OCI-LY7 (cell line): ENCODE results near the gene VSIG8. TPM values are rescaled to one million over a fixed set of nuclear protein-coding genes. Genes with fewer than 3 reads are reported as not detected.

Experiments
- BruUV-seq: library from RNA; stranded (reverse); fragments of 400-500 nt; replicated peaks from 2 replicates; lab custom pipeline; 2021; lab: Mats Ljungman, UMichigan
- CTCF ChIA-PET: fragments of 300-600 bp; sonication (Branson Sonifier 250); formaldehyde crosslinking; loops from one replicate; lab custom pipeline; 2022; ENCODE audit warnings: antibody characterized with exemption; ENCODE audit not compliant: unreplicated experiment; lab: Charles Lee
- POLR2A ChIA-PET: fragments of 300-600 bp; sonication (Branson Sonifier 250); formaldehyde crosslinking; loops from one replicate; lab custom pipeline; 2022; ENCODE audit warnings: antibody characterized with exemption; lab: Charles Lee
- DNase-seq: peaks from one replicate; pipeline ENCODE4 v3.0.0-alpha.2; 2015; ENCODE audit warnings: low spot score
- H2AFZ ChIP-seq: fragments of 200-600 bp; sonication (generic), shearing (Covaris generic); 2 replicates; pipeline ENCODE4 v1.6.1; 2014; ENCODE audit warnings: mild to moderate bottlenecking, antibody characterized with exemption, low read length, moderate library complexity
- H3K27ac ChIP-seq: fragments of 200-600 bp; sonication (generic); 2 replicates; pipeline ENCODE4 v1.5.1; 2014; ENCODE audit warnings: mixed run types, low read depth, mild to moderate bottlenecking, moderate library complexity, low read length, inconsistent platforms; ENCODE audit not compliant: poor library complexity, severe bottlenecking
- H3K36me3 ChIP-seq: fragments of 200-600 bp; sonication (generic); 2 replicates; pipeline ENCODE4 v1.6.1; 2014; ENCODE audit warnings: mild to moderate bottlenecking, antibody characterized with exemption, low read length, moderate library complexity, mixed read lengths; ENCODE audit not compliant: insufficient read depth
- H3K4me1 ChIP-seq: fragments of 200-600 bp; sonication (generic); 2 replicates; pipeline ENCODE4 v1.5.1; 2014; ENCODE audit warnings: mild to moderate bottlenecking, low read length; ENCODE audit not compliant: insufficient read depth, poor library complexity, severe bottlenecking
- H3K4me2 ChIP-seq: fragments of 200-600 bp; sonication (generic); 2 replicates; pipeline ENCODE4 v1.6.1; 2014; ENCODE audit warnings: mild to moderate bottlenecking, low read length
- H3K4me3 ChIP-seq: fragments of 200-600 bp; sonication (generic); 2 replicates; pipeline ENCODE4 v1.5.1; 2014; ENCODE audit warnings: mild to moderate bottlenecking, low read depth, low read length; ENCODE audit not compliant: poor library complexity, severe bottlenecking
- H3K79me2 ChIP-seq: fragments of 200-600 bp; sonication (generic); 2 replicates; pipeline ENCODE4 v1.6.1; 2016; ENCODE audit warnings: low read depth, mild to moderate bottlenecking, low read length, moderate library complexity, mixed read lengths; ENCODE audit not compliant: insufficient read depth
- H3K9me2 ChIP-seq: fragments of 200-600 bp; sonication (generic); 2 replicates; pipeline ENCODE4 v1.6.1; 2016; ENCODE audit warnings: mild to moderate bottlenecking, low read length, mixed read lengths; ENCODE audit not compliant: insufficient read depth
- H3K9me3 ChIP-seq: fragments of 200-600 bp; sonication (generic); 2 replicates; pipeline ENCODE4 v1.6.1; 2014; ENCODE audit warnings: mild to moderate bottlenecking, mixed run types, low read length, mixed read lengths
- H4K20me1 ChIP-seq: fragments of 200-600 bp; sonication (generic); 2 replicates; pipeline ENCODE4 v1.6.1; 2014; ENCODE audit warnings: mild to moderate bottlenecking, antibody characterized with exemption, low read length, moderate library complexity, mixed read lengths; ENCODE audit not compliant: insufficient read depth
- CTCF ChIP-seq: fragments of 200-600 bp; sonication (generic); conservative IDR thresholded peaks from 2 replicates; pipeline ENCODE4 v1.5.1; 2014; ENCODE audit warnings: mild to moderate bottlenecking, antibody characterized with exemption, low read length, moderate library complexity, mixed read lengths
- EZH2phosphoT487 ChIP-seq: fragments of 200-600 bp; sonication (generic); IDR thresholded peaks from 2 replicates; pipeline ENCODE4 v1.6.1; 2018; ENCODE audit warnings: low read depth, borderline replicate concordance, mild to moderate bottlenecking, mixed run types, antibody characterized with exemption, low read length, moderate library complexity, mixed read lengths
- intact Hi-C: fragments of 100-400 bp; cut with micrococcal nuclease; formaldehyde crosslinking; loops from one replicate; pipeline ENCODE4 v1.10.0; 2022; ENCODE audit not compliant: unreplicated experiment
- total RNA-seq, 2 experiments: library from RNA; depleted of rRNA in 1 of 2; stranded (reverse); fragments of >200 nt in 1 of 2; shearing (Covaris generic) in 1 of 2; gene quantifications; 2 replicates each; pipeline ENCODE4 v1.2.3, GENCODE V29; 2014 to 2022

Gene VSIG8
- total RNA-seq, 2 experiments from 2014 or later: not detected

GRCh38 chr1:159843459-159843858 is 19.0 kb downstream of the VSIG8 start:
- ChIA-PET CTCF (no interaction called here), POLR2A (no interaction called here)
- Histone ChIP-seq H3K36me3 (no peaks in the 10 kb centered on the region), H3K27ac (no peak overlapping the region), H3K4me3 (no peak overlapping the region), H3K9me2 (no peaks in the 10 kb centered on the region), H4K20me1 (no peaks in the 10 kb centered on the region), H3K4me2 (no peak overlapping the region), H3K9me3 (no peaks in the 10 kb centered on the region), H3K79me2 (no peaks in the 10 kb centered on the region), H2AFZ (no peak overlapping the region), H3K4me1 (no peaks in the 10 kb centered on the region)
- TF ChIP-seq EZH2phosphoT487 (no peak), CTCF (no peak)
- no TSS peak for BruUV-seq
- intact Hi-C loops: no loop called here
- DNase-seq: no peak

GRCh38 chr1:159841749-159842148 is 20.7 kb downstream of the VSIG8 start:
- no peaks in the 10 kb centered on the region for H3K4me1 ChIP-seq
- ChIA-PET CTCF (interaction anchor here (0.6 kb wide), 1 partner anchor 358 kb away, joined by 3 read pairs; no protein-coding TSS in a partner anchor), POLR2A (no interaction called here)
- H3K79me2 ChIP-seq: no peaks in the 10 kb centered on the region
- H3K9me2 ChIP-seq: no peaks in the 10 kb centered on the region
- H4K20me1 ChIP-seq: no peaks in the 10 kb centered on the region
- no peaks in the 10 kb centered on the region for H3K9me3 ChIP-seq
- BruUV-seq: no TSS peak
- no peak overlapping the region for H2AFZ ChIP-seq
- H3K4me2 ChIP-seq: no peak overlapping the region
- DNase-seq: no peak
- intact Hi-C loops: no loop called here
- H3K36me3 ChIP-seq: no peaks in the 10 kb centered on the region
- no peak for TF ChIP-seq CTCF
- no peak for TF ChIP-seq EZH2phosphoT487
- H3K4me3 ChIP-seq: no peak overlapping the region
- no peak overlapping the region for H3K27ac ChIP-seq

- no TSS peak for BruUV-seq
- intact Hi-C loops: no loop called here
- H2AFZ ChIP-seq: no peak overlapping the region
Observed at GRCh38 chr1:159839116-159839849, 23.2 kb downstream of the VSIG8 start.

More at GRCh38 chr1:159839116-159839849, 23.2 kb downstream of the VSIG8 start:
- H3K36me3 ChIP-seq: no peaks in the 10 kb centered on the region
- H4K20me1 ChIP-seq: no peaks in the 10 kb centered on the region
- no peaks in the 10 kb centered on the region for H3K79me2 ChIP-seq
- H3K9me2 ChIP-seq: no peaks in the 10 kb centered on the region
- no peak overlapping the region for H3K4me2 ChIP-seq
- H3K4me1 ChIP-seq: no peaks in the 10 kb centered on the region
- CTCF ChIA-PET: no interaction called here
- no peaks in the 10 kb centered on the region for H3K9me3 ChIP-seq
- H3K4me3 ChIP-seq: no peak overlapping the region
- TF ChIP-seq EZH2phosphoT487 (no peak), CTCF (no peak)
- POLR2A ChIA-PET: no interaction called here
- H3K27ac ChIP-seq: no peak overlapping the region
- DNase-seq: no peak
